Astrocyte of the spinal cord (primary cell): ENCODE results near the gene FUT4.
"Not testable (repeated sequence)": the region's sequence is repeated elsewhere in the genome, so short reads cannot be mapped to it uniquely, and the experiment has no call there.

ENCODE experiments used
- DNase-seq: peaks from one replicate; pipeline ENCODE4 v3.0.0; 2011; ENCODE audit warnings: low read depth, low spot score
- H3K4me3 ChIP-seq: 2 replicates; pipeline ENCODE4 v1.5.1; 2011; ENCODE audit warnings: low read depth, mild to moderate bottlenecking, low read length, moderate library complexity
- CTCF ChIP-seq: IDR thresholded peaks from 2 replicates; pipeline ENCODE4 v1.5.1; 2012; ENCODE audit warnings: low read depth, mild to moderate bottlenecking, low read length, inconsistent platforms
- in situ Hi-C: cut with HindIII; loops from 2 replicates; pipeline ENCODE4 v1.10.0; 2017; ENCODE audit warnings: low sequenced_read_pairs

Gene FUT4, protein sequence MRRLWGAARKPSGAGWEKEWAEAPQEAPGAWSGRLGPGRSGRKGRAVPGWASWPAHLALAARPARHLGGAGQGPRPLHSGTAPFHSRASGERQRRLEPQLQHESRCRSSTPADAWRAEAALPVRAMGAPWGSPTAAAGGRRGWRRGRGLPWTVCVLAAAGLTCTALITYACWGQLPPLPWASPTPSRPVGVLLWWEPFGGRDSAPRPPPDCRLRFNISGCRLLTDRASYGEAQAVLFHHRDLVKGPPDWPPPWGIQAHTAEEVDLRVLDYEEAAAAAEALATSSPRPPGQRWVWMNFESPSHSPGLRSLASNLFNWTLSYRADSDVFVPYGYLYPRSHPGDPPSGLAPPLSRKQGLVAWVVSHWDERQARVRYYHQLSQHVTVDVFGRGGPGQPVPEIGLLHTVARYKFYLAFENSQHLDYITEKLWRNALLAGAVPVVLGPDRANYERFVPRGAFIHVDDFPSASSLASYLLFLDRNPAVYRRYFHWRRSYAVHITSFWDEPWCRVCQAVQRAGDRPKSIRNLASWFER

GRCh38 chr11:94543695-94544645 lies at the start of gene FUT4:
TSS of gene FUT4 (plus strand) at chr11:94543921. CDS start at chr11:94544134, 213 bp downstream.
- H3K4me3 ChIP-seq = peak within 1 kb of the TSS; percentile 50
- in situ Hi-C loops = no loop called here
- TF ChIP-seq CTCF = no peak
- peak; percentile 86 for DNase-seq

DNA sequence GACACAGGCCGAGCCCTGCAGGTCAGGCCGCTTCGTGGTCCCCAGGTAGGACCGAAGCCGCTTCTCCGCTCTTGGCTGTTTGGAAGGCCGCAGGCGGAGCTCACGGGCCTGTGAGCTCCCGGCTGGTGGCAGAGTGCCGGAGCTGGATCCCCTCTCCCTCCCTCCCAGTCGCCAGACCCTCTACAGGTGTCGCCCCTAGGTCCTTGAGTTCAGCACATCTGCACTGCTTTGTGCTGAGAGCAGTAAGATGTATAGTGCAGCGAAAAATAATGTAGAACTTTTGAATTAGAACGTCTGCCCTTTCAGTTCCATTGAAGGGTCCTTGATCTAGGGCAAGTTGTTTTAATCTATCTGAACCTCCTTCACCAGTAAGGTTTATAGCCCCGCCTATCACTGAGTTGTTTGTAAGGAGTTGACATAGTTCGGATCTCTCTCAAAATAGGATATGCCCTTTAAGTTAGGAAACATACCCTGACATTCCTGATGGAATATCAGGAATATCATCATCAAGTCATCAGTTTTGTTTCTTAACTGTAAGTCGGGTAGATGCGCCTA lies 49.5 kb upstream of the FUT4 start:
- TF ChIP-seq CTCF = no peak
- in situ Hi-C loops = no loop called here
- H3K4me3 ChIP-seq = peak overlapping the region; percentile 96
- DNase-seq = no peak

GRCh38 chr11:94500181-94500580 lies 43.5 kb upstream of the FUT4 start:
- H3K4me3 ChIP-seq = no peak overlapping the region
- no peak for TF ChIP-seq CTCF
- in situ Hi-C loops = no loop called here
- DNase-seq = no peak

- no peak overlapping the region for H3K4me3 ChIP-seq
- TF ChIP-seq CTCF = no peak
Measured at GRCh38 chr11:94501522-94501921, 42.2 kb upstream of the FUT4 start.

GRCh38 chr11:94504689-94505293 lies 38.9 kb upstream of the FUT4 start:
- peak; percentile 57 for TF ChIP-seq CTCF
- in situ Hi-C loops = no loop called here
- peak; percentile 67 for DNase-seq
- no peak overlapping the region for H3K4me3 ChIP-seq

More at GRCh38 chr11:94501522-94501921, 42.2 kb upstream of the FUT4 start:
- in situ Hi-C loops = no loop called here
- no peak for DNase-seq

DNA sequence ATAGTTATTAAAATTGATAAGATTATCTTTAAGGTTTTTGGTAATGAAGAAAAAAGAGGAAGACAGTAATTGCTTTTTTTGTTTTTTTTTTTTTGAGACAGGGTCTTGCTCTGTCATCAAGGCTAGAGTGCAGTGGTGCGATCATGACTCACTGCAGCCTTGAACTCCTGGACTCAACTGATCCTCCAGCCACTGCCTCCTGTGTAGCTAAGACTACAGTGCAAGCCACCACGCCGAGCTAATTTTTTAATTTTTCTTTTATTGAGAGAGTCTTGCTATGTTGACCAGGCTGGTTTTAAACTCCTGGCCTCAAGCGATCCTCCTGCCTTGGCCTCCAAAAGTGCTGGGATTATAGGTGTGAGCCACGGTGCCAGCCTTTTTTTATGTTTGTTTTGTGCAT lies 37.2 kb upstream of the FUT4 start:
- in situ Hi-C loops, H3K4me3 ChIP-seq, DNase-seq: not testable (repeated sequence)
